H1 (cell line): Measurements from ENCODE around the gene MED12L. TPM values are rescaled to one million over a fixed set of nuclear protein-coding genes. Genes with fewer than 3 reads are reported as not detected.

Source experiments
- CTCF ChIA-PET: fragments of 300-600 bp; sonication (Branson Sonifier 250); formaldehyde crosslinking; loops from one replicate; lab custom pipeline; 2021; ENCODE audit not compliant: partially characterized antibody; lab: Charles Lee
- POLR2A ChIA-PET: fragments of 300-600 bp; sonication (Branson Sonifier 250); formaldehyde crosslinking; loops from one replicate; lab custom pipeline; 2021; ENCODE audit warnings: inconsistent platforms; ENCODE audit not compliant: partially characterized antibody; lab: Charles Lee
- DNase-seq, 2 experiments: peaks; one replicate each; pipeline versions ENCODE4 v3.0.0 to v3.0.0-alpha.2; 2010 to 2022; ENCODE audit warnings: low spot score in 2 of 2, low read depth in 1 of 2, mixed read lengths in 1 of 2
- FAIRE-seq: peaks from 2 replicates; lab custom pipeline; 2011; peaks lifted over from hg19 to GRCh38; lab: Jason Lieb, UNC
- H2AFZ ChIP-seq: 2 replicates; pipeline ENCODE4 v1.8.1; 2012; ENCODE audit warnings: low read length, inconsistent platforms
- H2AK5ac ChIP-seq: 2 replicates; pipeline ENCODE4 v1.6.1; 2013; ENCODE audit warnings: low read depth, low read length
- H2BK120ac ChIP-seq: replicated peaks from 2 replicates; pipeline ENCODE3; 2013; ENCODE audit warnings: low read depth, low read length, inconsistent platforms
- H2BK12ac ChIP-seq: 2 replicates; pipeline ENCODE4 v1.6.1; 2013; ENCODE audit warnings: low read depth, low read length
- H2BK15ac ChIP-seq: 2 replicates; pipeline ENCODE4 v1.6.1; 2013; ENCODE audit warnings: low read length
- H2BK20ac ChIP-seq: 2 replicates; pipeline ENCODE4 v1.6.1; 2013; ENCODE audit warnings: low read length
- H2BK5ac ChIP-seq: 2 replicates; pipeline ENCODE4 v1.6.1; 2013; ENCODE audit warnings: low read depth, low read length
- H3K14ac ChIP-seq: 2 replicates; pipeline ENCODE4 v1.6.1; 2013; ENCODE audit warnings: inconsistent platforms; ENCODE audit not compliant: insufficient read length
- H3K18ac ChIP-seq: 2 replicates; pipeline ENCODE4 v1.6.1; 2013; ENCODE audit warnings: low read length; ENCODE audit errors: extremely low read depth
- H3K23ac ChIP-seq: 2 replicates; pipeline ENCODE4 v1.6.1; 2013; ENCODE audit warnings: inconsistent platforms; ENCODE audit not compliant: insufficient read length
- H3K23me2 ChIP-seq: 2 replicates; pipeline ENCODE4 v1.6.1; 2013; ENCODE audit warnings: low read depth, low read length
- H3K27ac ChIP-seq: 2 replicates; pipeline ENCODE4 v1.6.1; 2011; ENCODE audit warnings: low read depth, low read length, inconsistent platforms
- H3K27me3 ChIP-seq, 4 experiments: replicated peaks in 1 of 4; 1 replicate in 1 of 4; 2 replicates in 3 of 4; pipeline versions ENCODE4 v1.6.1 to v1.8.1; 2011 to 2013; ENCODE audit warnings: low read length in 3 of 4, mild to moderate bottlenecking in 3 of 4, inconsistent platforms in 2 of 4, mixed read lengths in 2 of 4, moderate library complexity in 1 of 4; ENCODE audit not compliant: control insufficient read depth in 3 of 4, insufficient read depth in 3 of 4; ENCODE audit errors: extremely low read depth in 1 of 4
- H3K36me3 ChIP-seq, 4 experiments: 2 replicates each; pipeline versions ENCODE4 v1.6.1 to v1.8.1; 2011 to 2013; ENCODE audit warnings: mild to moderate bottlenecking in 4 of 4, low read length in 3 of 4, moderate library complexity in 2 of 4, control low read depth in 1 of 4, inconsistent platforms in 1 of 4; ENCODE audit not compliant: insufficient read depth in 4 of 4, control insufficient read depth in 2 of 4
- H3K4ac ChIP-seq: replicated peaks from 2 replicates; pipeline ENCODE3; 2013; ENCODE audit warnings: low read length, low read depth, mixed read lengths, inconsistent platforms; ENCODE audit not compliant: insufficient read length
- H3K4me1 ChIP-seq, 4 experiments: replicated peaks in 1 of 4; 1 replicate in 1 of 4; 2 replicates in 3 of 4; pipeline versions ENCODE4 v1.6.1 to v1.8.1; 2011 to 2013; ENCODE audit warnings: low read length in 3 of 4, inconsistent platforms in 2 of 4, mixed read lengths in 1 of 4; ENCODE audit not compliant: insufficient read depth in 4 of 4, control insufficient read depth in 3 of 4
- H3K4me2 ChIP-seq, 2 experiments: 2 replicates each; pipeline versions ENCODE4 v1.6.1 to v1.8.1; 2011 to 2013; ENCODE audit warnings: low read depth in 2 of 2, low read length in 2 of 2, control low read depth in 1 of 2, inconsistent platforms in 1 of 2, mild to moderate bottlenecking in 1 of 2; ENCODE audit not compliant: insufficient read depth in 1 of 2
- H3K4me3 ChIP-seq, 4 experiments: fragments of 200-600, 300-600 bp in 1 of 4; sonication (generic), shearing (Covaris generic), sonication (Bioruptor Twin) in 1 of 4; 2 replicates each; pipeline versions ENCODE4 v1.5.1 to v1.8.1; 2011 to 2016; ENCODE audit warnings: low read length in 4 of 4, low read depth in 3 of 4, control low read depth in 2 of 4, inconsistent platforms in 2 of 4, mild to moderate bottlenecking in 2 of 4, mixed read lengths in 1 of 4, moderate library complexity in 1 of 4; ENCODE audit not compliant: insufficient read depth in 2 of 4; ENCODE audit errors: extremely low read depth in 1 of 4
- H3K56ac ChIP-seq: replicated peaks from 2 replicates; pipeline ENCODE3; 2013; ENCODE audit warnings: low read depth, mild to moderate bottlenecking, mixed read lengths, low read length, inconsistent platforms; ENCODE audit not compliant: insufficient read length
- H3K79me1 ChIP-seq: 2 replicates; pipeline ENCODE4 v1.6.1; 2013; ENCODE audit warnings: low read depth, low read length, control low read depth
- H3K79me2 ChIP-seq, 2 experiments: 2 replicates each; pipeline versions ENCODE4 v1.6.1 to v1.8.1; 2012 to 2013; ENCODE audit warnings: low read length in 2 of 2, mild to moderate bottlenecking in 2 of 2, inconsistent platforms in 1 of 2; ENCODE audit not compliant: insufficient read depth in 2 of 2, control insufficient read depth in 1 of 2
- H3K9ac ChIP-seq, 4 experiments: replicated peaks in 1 of 4; 1 replicate in 1 of 4; 2 replicates in 3 of 4; pipeline versions ENCODE4 v1.6.1 to v1.8.1; 2011 to 2013; ENCODE audit warnings: low read depth in 3 of 4, low read length in 3 of 4, control low read depth in 2 of 4, mild to moderate bottlenecking in 2 of 4, moderate library complexity in 2 of 4, inconsistent platforms in 1 of 4; ENCODE audit errors: extremely low read depth in 1 of 4
- H3K9me3 ChIP-seq, 2 experiments: 2 replicates each; pipeline versions ENCODE4 v1.6.1 to v1.8.1; 2012 to 2013; ENCODE audit warnings: mild to moderate bottlenecking in 2 of 2, moderate library complexity in 2 of 2, control low read depth in 1 of 2, inconsistent platforms in 1 of 2, low read depth in 1 of 2, low read length in 1 of 2, mixed read lengths in 1 of 2; ENCODE audit not compliant: insufficient read depth in 2 of 2
- H4K20me1 ChIP-seq, 2 experiments: replicated peaks in 1 of 2; 2 replicates each; pipeline versions ENCODE3 to v1.8.1; 2011 to 2013; ENCODE audit warnings: inconsistent platforms in 2 of 2, low read length in 2 of 2, mild to moderate bottlenecking in 1 of 2; ENCODE audit not compliant: insufficient read depth in 2 of 2, control insufficient read depth in 1 of 2
- H4K5ac ChIP-seq: 2 replicates; pipeline ENCODE4 v1.6.1; 2013; ENCODE audit warnings: low read length, low read depth, mixed read lengths, inconsistent platforms; ENCODE audit not compliant: insufficient read length
- H4K8ac ChIP-seq: 2 replicates; pipeline ENCODE4 v1.8.0; 2013; ENCODE audit warnings: mild to moderate bottlenecking, moderate library complexity, low read length, inconsistent platforms; ENCODE audit not compliant: insufficient read depth; ENCODE audit errors: extremely low read depth
- H4K91ac ChIP-seq: replicated peaks from 2 replicates; pipeline ENCODE3; 2013; ENCODE audit warnings: low read length, mixed read lengths, inconsistent platforms; ENCODE audit not compliant: insufficient read length
- ATF2 ChIP-seq: IDR thresholded peaks from 2 replicates; pipeline ENCODE4 v1.6.1; 2012; ENCODE audit warnings: low read length, inconsistent platforms
- BACH1 ChIP-seq: IDR thresholded peaks from 2 replicates; pipeline ENCODE4 v1.6.1; 2012; ENCODE audit warnings: low read length, improper control_type of control experiment
- CEBPB ChIP-seq: IDR thresholded peaks from 2 replicates; pipeline ENCODE4 v1.6.1; 2012; ENCODE audit warnings: low read depth, low read length
- CHD2 ChIP-seq: IDR thresholded peaks from 2 replicates; pipeline ENCODE4 v1.6.1; 2012; ENCODE audit warnings: low read length, improper control_type of control experiment
- EP300 ChIP-seq, 2 experiments: IDR thresholded peaks; 1 replicate in 1 of 2; 2 replicates in 1 of 2; pipeline ENCODE4 v1.6.1; 2011 to 2012; ENCODE audit warnings: low read depth in 2 of 2, low read length in 2 of 2, mild to moderate bottlenecking in 2 of 2, borderline replicate concordance in 1 of 2, inconsistent platforms in 1 of 2, moderate library complexity in 1 of 2
- GABPA ChIP-seq: IDR thresholded peaks from 2 replicates; pipeline ENCODE4 v1.6.1; 2011; ENCODE audit warnings: mild to moderate bottlenecking, low read length, moderate library complexity, borderline replicate concordance; ENCODE audit not compliant: insufficient read depth
- HDAC6 ChIP-seq: IDR thresholded peaks from one replicate; pipeline ENCODE4 v1.7.1; 2012; ENCODE audit warnings: low read depth, mild to moderate bottlenecking, inconsistent platforms, low read length, moderate library complexity
- KDM1A ChIP-seq: fragments of 200-600, 300-600 bp; sonication (generic); IDR thresholded peaks from 2 replicates; pipeline ENCODE4 v1.7.1; 2016; ENCODE audit warnings: mild to moderate bottlenecking, low read length, borderline replicate concordance
- MAFK ChIP-seq: IDR thresholded peaks from 2 replicates; pipeline ENCODE4 v1.6.1; 2012; ENCODE audit warnings: low read depth, mild to moderate bottlenecking, improper control_type of control experiment, low read length
- SAP30 ChIP-seq: fragments of 300-600 bp; sonication (generic); IDR thresholded peaks from 2 replicates; pipeline ENCODE4 v1.7.1; 2012; ENCODE audit warnings: low read length, moderate library complexity, mild to moderate bottlenecking, inconsistent platforms; ENCODE audit not compliant: insufficient read depth, insufficient replicate concordance
- SIX5 ChIP-seq: IDR thresholded peaks from 2 replicates; pipeline ENCODE4 v1.6.1; 2011; ENCODE audit warnings: mild to moderate bottlenecking, low read depth, low read length
- SP2 ChIP-seq: IDR thresholded peaks from 2 replicates; pipeline ENCODE4 v1.6.1; 2012; ENCODE audit warnings: mild to moderate bottlenecking, low read length, inconsistent platforms
- YY1 ChIP-seq: IDR thresholded peaks from 2 replicates; pipeline ENCODE4 v1.6.1; 2011; ENCODE audit warnings: low read depth, mild to moderate bottlenecking, low read length
- WGBS, 2 experiments: shearing (Covaris generic) in 1 of 2; methylation state at CpG; one replicate each; pipeline versions ENCODE4 v1.1.6 to v1.1.7; 2013 to 2015; ENCODE audit warnings: low lambda C conversion rate in 2 of 2, mixed read lengths in 2 of 2, inconsistent platforms in 1 of 2, low coverage in 1 of 2, missing lambda C conversion rate in 1 of 2; ENCODE audit not compliant: insufficient replicate concordance in 2 of 2, insufficient coverage in 1 of 2, insufficient read length in 1 of 2; ENCODE audit errors: extremely low coverage in 1 of 2, missing lambda C conversion rate in 1 of 2; 5-methylcytosine and 5-hydroxymethylcytosine counted together
- polyA plus RNA-seq, 7 experiments: library from polyadenylated mRNA; depleted of rRNA in 3 of 7; stranded (reverse) in 5 of 7; unstranded in 2 of 7; fragments of >200 nt in 5 of 7; fragments of 200-250 nt in 2 of 7; gene quantifications; 1 replicate in 5 of 7; 2 replicates in 1 of 7; 4 replicates in 1 of 7; pipeline versions ENCODE4 v1.2.1 to v1.2.3, GENCODE V29; 2011 to 2013; ENCODE audit warnings: missing spikeins in 2 of 7, mixed read lengths in 2 of 7
- total RNA-seq: library from RNA; stranded (reverse); fragmentation: NEBNext Ultra II Directional; extraction: Animal tissue kit (Norgen Biotek cat#: 25700); gene quantifications from 2 replicates; pipeline ENCODE4 v1.2.1, GENCODE V29; 2021

Gene MED12L
- total and polyA plus RNA-seq, 2 of the 8 experiments (the other 6 are each of a cell fraction or from before 2014, with no cell fraction given), result 3.6 to 26.2 TPM

- Histone ChIP-seq H3K56ac (no peak overlapping the region), H3K9me3 (no peaks in the 10 kb centered on the region), H3K4me1 (no peaks in the 10 kb centered on the region), H4K8ac (no peak overlapping the region), H2BK5ac (no peak overlapping the region), H3K79me1 (no peaks in the 10 kb centered on the region), H3K23ac (no peak overlapping the region), H3K27me3 (no peaks in the 10 kb centered on the region), H2AFZ (no peak overlapping the region), H3K79me2 (no peaks in the 10 kb centered on the region), H4K91ac (no peak overlapping the region), H3K27ac (no peak overlapping the region), H3K14ac (no peak overlapping the region), H3K23me2 (no peaks in the 10 kb centered on the region), H3K4ac (no peak overlapping the region), H3K36me3 (no peaks in the 10 kb centered on the region), H2BK12ac (no peak overlapping the region), H2BK20ac (no peak overlapping the region), H3K18ac (no peak overlapping the region), H2AK5ac (no peak overlapping the region), H3K4me2 (no peak overlapping the region), H2BK15ac (no peak overlapping the region), H3K4me3 (no peak overlapping the region), H4K20me1 (no peaks in the 10 kb centered on the region), H3K9ac (no peak overlapping the region), H2BK120ac (no peak overlapping the region), H4K5ac (no peak overlapping the region)
- ChIA-PET CTCF (interaction anchor here (0.6 to 4.8 kb wide), 16 partner anchors 11 to 371 kb away, joined by 3 to 45 read pairs (median 4); no protein-coding TSS in a partner anchor), POLR2A (no interaction called here)
- WGBS, 2 experiments, result 90% methylated on average over 1 of the region's 1 CpG; no CpG with 5 or more reads in 1 of the 2 experiments
- TF ChIP-seq BACH1 (no peak), SIX5 (no peak), SAP30 (no peak), CEBPB (no peak), SP2 (no peak), MAFK (no peak), CHD2 (no peak), GABPA (no peak), ATF2 (no peak), YY1 (no peak), HDAC6 (no peak), EP300 (IDR thresholded peaks at IDR 0.05; ENCODE audit: borderline replicate concordance in 1 of 2, low read depth in 2 of 2, low read length in 2 of 2) (no peak), KDM1A (no peak)
- FAIRE-seq (no peak), DNase-seq (no peak)
These were observed 381.6 kb downstream of the MED12L start for GRCh38 chr3:151467069-151467468.
